GM19372 (cell line): ENCODE measurements around the gene CNTN1.
"Not testable (repeated sequence)": the region's sequence is repeated elsewhere in the genome, so short reads cannot be mapped to it uniquely, and the experiment has no call there.

Experiments
- ATAC-seq: cut with Tn5 transposase; IDR thresholded peaks from one replicate; pipeline ENCODE4 v1.9.1; 2021; ENCODE audit warnings: mild to moderate bottlenecking, low read depth, moderate library complexity; ENCODE audit not compliant: unreplicated experiment

Gene CNTN1

DNA sequence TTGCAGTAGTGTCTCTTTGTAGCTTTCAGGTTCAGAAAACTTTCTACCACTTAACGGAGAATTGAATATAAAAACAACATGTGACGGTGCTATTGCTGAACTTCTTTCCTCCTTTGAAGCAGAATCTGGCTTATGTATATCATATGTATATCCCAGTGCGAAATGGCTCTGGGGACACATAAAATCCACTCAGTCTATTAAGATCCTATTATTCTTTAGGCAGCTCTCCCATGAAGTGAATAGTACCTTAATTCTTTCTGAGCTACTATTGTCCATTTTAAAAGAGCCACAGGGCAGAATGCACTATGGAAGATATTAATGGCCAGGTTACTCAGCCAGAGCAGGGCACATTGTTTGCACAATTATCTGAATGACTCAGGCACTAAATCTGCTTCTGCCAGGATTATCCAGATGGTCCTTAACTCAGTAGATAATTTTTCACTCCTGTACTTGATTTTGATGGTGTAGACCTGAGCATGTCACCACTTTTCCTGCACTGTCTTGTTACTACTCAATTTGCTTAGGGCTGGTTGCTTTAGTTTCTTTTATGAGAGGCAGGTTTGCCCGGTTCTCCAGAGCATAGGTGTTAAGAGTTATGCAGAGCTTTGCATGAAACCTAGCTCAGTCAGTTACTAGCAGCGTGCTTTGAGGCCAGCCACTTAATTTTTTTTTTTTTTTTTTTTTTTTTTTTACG is 5.5 kb downstream of the CNTN1 start:
- ATAC-seq: no peak

GRCh38 chr12:40701756-40702155 is 9.5 kb downstream of the CNTN1 start:
- ATAC-seq: no peak

GRCh38 chr12:40711121-40711520 is 18.9 kb downstream of the CNTN1 start:
- no peak for ATAC-seq

- ATAC-seq: no peak
These were observed 22.4 kb downstream of the CNTN1 start for GRCh38 chr12:40714636-40715035.

GRCh38 chr12:40716037-40716436 is 23.8 kb downstream of the CNTN1 start:
- no peak for ATAC-seq

DNA sequence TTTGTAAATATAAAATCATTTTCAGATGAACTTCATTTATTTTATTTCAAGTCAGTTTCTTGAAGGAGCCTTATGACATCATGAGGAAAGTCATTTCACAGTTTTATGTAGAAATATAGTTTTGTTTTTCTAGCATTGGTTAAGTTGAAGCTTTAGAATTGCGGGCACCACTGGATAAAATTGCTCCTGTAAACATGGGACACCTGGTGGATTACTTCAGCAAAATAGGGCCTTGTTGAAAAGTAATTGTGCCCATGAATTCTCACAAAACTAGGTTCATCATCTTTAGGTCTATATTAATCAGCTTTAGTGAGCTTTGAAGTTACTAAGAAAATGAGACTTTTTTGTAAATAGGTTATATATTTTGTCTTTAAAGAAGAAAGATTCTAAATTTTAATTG is 25.3 kb downstream of the CNTN1 start:
- no peak for ATAC-seq

GRCh38 chr12:40718878-40719372 is 26.7 kb downstream of the CNTN1 start:
- ATAC-seq: no peak

GRCh38 chr12:40723001-40723400 is 30.8 kb downstream of the CNTN1 start:
- ATAC-seq: no peak

DNA sequence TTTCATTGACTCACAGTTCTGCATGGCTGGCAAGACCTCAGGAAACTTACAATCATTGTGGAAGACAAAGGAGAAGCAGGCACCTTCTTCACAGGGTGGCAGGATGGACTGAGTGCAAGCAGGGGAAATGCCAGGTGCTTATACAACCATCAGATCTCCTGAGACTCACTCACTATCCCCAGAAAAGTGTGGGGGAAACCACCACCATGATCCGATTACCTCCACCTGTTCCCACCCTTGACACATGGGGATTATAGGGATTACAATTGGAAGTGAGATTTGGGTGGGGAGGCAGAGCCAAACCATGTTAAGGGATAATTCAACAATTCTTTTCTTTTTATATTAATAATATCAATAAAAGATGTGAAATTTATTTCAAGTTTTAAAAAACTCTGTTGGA is 34.1 kb downstream of the CNTN1 start:
- ATAC-seq: no peak

GRCh38 chr12:40727774-40728483 is 35.7 kb downstream of the CNTN1 start:
- ATAC-seq: no peak

DNA sequence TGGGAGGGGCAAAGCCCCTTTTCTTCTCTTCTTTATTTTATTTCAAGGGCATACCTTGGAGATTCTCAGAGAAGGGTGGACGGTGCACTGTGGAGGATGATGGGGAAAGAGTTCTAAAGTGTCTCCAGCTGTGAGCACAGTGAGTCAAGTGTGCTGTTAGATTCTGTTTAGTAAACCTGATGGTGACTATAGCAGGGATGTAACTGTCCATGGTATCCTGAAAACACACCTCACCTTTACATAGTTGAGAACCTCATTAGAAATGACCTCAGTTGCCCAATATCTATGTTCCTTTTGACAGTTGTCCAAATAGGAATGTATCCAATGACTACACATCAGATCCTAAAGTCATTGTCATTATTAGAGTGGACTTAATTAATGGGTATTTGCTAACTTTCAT is 38.0 kb downstream of the CNTN1 start:
- no peak for ATAC-seq

DNA sequence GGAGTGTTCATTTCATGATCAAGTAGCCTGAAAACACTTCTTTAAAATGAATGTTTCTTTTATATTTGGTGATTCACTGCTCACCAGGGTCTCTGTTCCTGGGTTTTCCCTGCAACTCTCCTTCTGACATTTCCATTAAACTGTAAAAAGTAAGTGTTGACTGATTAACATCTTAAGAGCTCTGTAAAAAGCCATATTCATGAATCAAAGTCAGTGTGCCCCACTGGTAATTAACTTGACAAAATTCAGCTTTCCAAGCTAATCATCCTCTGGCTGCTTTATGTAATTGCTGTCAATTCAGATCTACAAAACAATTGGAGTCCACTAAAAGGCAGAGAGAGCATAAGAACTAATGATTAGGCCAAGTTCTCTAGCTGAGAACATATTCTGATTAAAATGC is 41.6 kb downstream of the CNTN1 start:
- ATAC-seq: no peak

DNA sequence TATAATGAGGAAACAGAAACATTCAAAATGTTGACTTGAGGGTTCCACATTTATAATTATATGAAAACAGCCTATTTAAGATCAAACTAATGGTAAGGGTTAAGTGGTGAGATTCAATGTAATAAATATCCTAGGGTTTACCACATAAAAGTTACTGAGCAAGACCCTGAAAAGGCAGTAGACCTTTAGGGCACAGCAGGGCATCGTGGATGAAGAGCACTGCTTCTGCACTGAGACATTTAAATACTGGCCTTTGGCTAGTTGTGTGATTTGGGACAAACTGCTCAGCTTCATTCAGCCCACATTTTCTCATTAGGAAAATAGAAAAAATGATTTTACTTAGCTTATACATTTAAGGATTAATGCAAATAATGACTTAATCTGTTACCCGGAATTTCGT is 42.0 kb downstream of the CNTN1 start:
- no peak for ATAC-seq

DNA sequence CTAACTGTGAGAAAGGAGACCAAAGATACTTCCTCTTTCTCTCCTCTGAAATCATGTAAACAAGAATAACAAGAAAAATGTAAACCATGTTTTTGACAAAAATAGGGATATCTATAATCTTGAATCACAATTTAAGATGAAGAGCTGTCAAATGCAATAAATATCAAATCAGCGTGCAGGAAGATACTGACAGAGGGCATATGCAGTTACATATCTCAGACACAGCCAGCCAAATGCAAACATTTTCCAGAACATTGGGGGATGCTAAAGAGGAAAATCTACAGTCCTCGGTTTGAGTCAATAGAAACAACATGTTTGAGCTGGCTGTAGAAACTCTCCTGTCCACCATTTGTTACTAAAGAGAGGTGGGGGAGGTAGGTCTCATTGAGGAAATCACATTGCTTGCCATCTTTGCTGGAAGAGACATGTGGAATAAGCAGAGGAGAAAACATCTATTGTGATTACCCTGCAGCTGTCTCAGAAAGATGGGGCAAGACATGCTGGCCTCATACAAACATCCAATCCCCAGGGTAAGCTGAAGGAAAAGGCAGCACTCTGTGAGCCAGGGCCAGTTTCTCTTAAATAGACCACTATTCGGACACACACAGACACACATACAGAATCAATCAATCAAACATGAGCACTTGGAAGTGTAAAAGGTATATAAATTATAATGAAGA is 43.5 kb downstream of the CNTN1 start:
- ATAC-seq: no peak

DNA sequence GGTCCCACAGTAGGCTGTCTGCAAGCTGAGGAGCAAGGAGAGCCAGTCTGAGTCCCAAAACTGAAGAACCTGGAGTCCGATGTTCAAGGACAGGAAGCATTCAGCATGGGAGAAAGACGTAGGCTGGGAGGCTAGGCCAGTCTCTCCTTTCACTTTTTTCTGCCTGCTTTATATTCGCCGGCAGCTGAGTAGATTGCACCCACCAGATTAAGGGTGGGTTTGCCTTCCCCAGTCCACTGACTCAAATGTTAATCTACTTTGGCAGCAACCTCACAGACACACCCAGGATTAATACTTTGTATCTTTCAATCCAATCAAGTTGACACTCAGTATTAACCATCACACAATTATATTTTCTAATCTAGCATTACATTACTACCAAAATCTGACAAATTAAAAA is 45.2 kb downstream of the CNTN1 start:
- ATAC-seq: not testable (repeated sequence)

GRCh38 chr12:40738856-40739255 is 46.6 kb downstream of the CNTN1 start:
- ATAC-seq: no peak

GRCh38 chr12:40742041-40742440 is 49.8 kb downstream of the CNTN1 start:
- ATAC-seq: no peak

- ATAC-seq: no peak
These were observed 53.1 kb downstream of the CNTN1 start for GRCh38 chr12:40745386-40745785.

DNA sequence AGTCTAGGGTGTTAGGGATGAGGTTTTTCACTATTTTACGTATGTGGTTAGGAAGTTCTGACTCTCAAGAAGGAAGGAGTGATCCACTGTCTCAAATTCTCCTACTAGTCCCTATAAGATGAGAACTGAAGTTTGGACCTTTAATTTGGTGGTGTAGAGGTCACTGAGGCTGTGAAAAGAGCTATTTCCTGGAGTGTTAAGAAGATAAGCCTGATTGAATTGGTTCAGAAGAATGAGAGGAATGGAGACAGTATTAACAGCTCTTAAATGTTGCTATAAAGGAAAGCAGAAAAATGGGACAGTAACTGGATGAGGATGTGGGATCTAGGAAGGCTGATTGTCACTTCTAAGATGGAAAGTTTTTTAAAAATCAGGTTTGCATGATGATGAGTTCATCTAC is 57.6 kb downstream of the CNTN1 start:
- ATAC-seq: no peak

- ATAC-seq: no peak
These were observed 59.8 kb downstream of the CNTN1 start for GRCh38 chr12:40752011-40752410.

- no peak for ATAC-seq
These were observed 68.6 kb downstream of the CNTN1 start for GRCh38 chr12:40760821-40761220.

- no peak for ATAC-seq
These were observed 69.8 kb downstream of the CNTN1 start for GRCh38 chr12:40762072-40762471.
